WTC11 (cell line): ENCODE measurements around the gene DKC1. TPM values are rescaled to one million over a fixed set of nuclear protein-coding genes. Genes with fewer than 3 reads are reported as not detected.

Experiments
- ATAC-seq: fragments of 200-7000 bp; cut with Tn5 transposase; 2 replicates; pipeline ENCODE4 v1.10.0; 2021; ENCODE audit warnings: mild to moderate bottlenecking, moderate library complexity
- CTCF ChIA-PET: fragments of 300-600 bp; sonication (Branson Sonifier 250); formaldehyde crosslinking; loops from one replicate; lab custom pipeline; 2021; ENCODE audit warnings: antibody characterized with exemption; lab: Charles Lee
- POLR2A ChIA-PET: fragments of 350-600 bp; sonication (Branson Sonifier 250); formaldehyde crosslinking; loops from one replicate; lab custom pipeline; 2021; ENCODE audit warnings: antibody characterized with exemption; lab: Charles Lee
- DNase-seq: peaks from one replicate; pipeline ENCODE4 v3.0.0; 2021; ENCODE audit warnings: low spot score
- H3K27ac Mint-ChIP-seq: 2 replicates; pipeline ENCODE4 v1.8.0; 2021; ENCODE audit warnings: mixed read lengths
- H3K27me3 Mint-ChIP-seq: 2 replicates; pipeline ENCODE4 v1.8.0; 2021; ENCODE audit warnings: low read depth, mild to moderate bottlenecking, moderate library complexity, mixed read lengths
- H3K36me3 Mint-ChIP-seq: 2 replicates; pipeline ENCODE4 v1.8.0; 2021; ENCODE audit warnings: mixed read lengths
- H3K4me1 Mint-ChIP-seq: 2 replicates; pipeline ENCODE4 v1.8.0; 2022; ENCODE audit warnings: mixed read lengths
- H3K4me3 Mint-ChIP-seq: 2 replicates; pipeline ENCODE4 v1.8.0; 2021; ENCODE audit warnings: mild to moderate bottlenecking, moderate library complexity, mixed read lengths
- H3K9me3 Mint-ChIP-seq: 2 replicates; pipeline ENCODE4 v1.8.0; 2021; ENCODE audit warnings: mixed read lengths
- ATF2 ChIP-seq: sonication (generic); formaldehyde crosslinking; IDR thresholded peaks from 2 replicates; pipeline ENCODE4 v1.8.1; 2022; ENCODE audit warnings: low read depth, missing genetic modification reagents, borderline replicate concordance
- ATF3 ChIP-seq: sonication (generic); formaldehyde crosslinking; conservative IDR thresholded peaks from 2 replicates; pipeline ENCODE4 v1.8.1; 2022; ENCODE audit warnings: mild to moderate bottlenecking, missing genetic modification reagents
- ATF6 ChIP-seq: sonication (generic); formaldehyde crosslinking; IDR thresholded peaks from 2 replicates; pipeline ENCODE4 v1.8.1; 2023; ENCODE audit warnings: mild to moderate bottlenecking, missing genetic modification reagents
- CTCF ChIP-seq: fragments of 200-600 bp; IDR thresholded peaks from 2 replicates; pipeline ENCODE4 v1.8.0; 2022; ENCODE audit warnings: antibody characterized with exemption
- ELF4 ChIP-seq: sonication (generic); formaldehyde crosslinking; IDR thresholded peaks from 2 replicates; pipeline ENCODE4 v1.8.1; 2022; ENCODE audit warnings: low read depth, mild to moderate bottlenecking, moderate library complexity, missing genetic modification reagents
- FOXP4 ChIP-seq: sonication (generic); formaldehyde crosslinking; IDR thresholded peaks from 2 replicates; pipeline ENCODE4 v1.8.0; 2022; ENCODE audit warnings: mild to moderate bottlenecking, missing genetic modification reagents
- GTF2I ChIP-seq: fragments of 250-450 bp; sonication (Bioruptor Pico); conservative IDR thresholded peaks from 2 replicates; pipeline ENCODE4 v1.4.0; 2021; ENCODE audit warnings: mild to moderate bottlenecking
- MXD4 ChIP-seq: fragments of 250-450 bp; sonication (Bioruptor Pico); IDR thresholded peaks from 2 replicates; pipeline ENCODE4 v1.8.0; 2021; ENCODE audit warnings: mild to moderate bottlenecking, moderate library complexity, borderline replicate concordance
- PRDM15 ChIP-seq: sonication (generic); formaldehyde crosslinking; IDR thresholded peaks from 2 replicates; pipeline ENCODE4 v1.8.0; 2022; ENCODE audit warnings: missing genetic modification reagents
- SOX15 ChIP-seq: fragments of 250-450 bp; sonication (Bioruptor Pico); IDR thresholded peaks from 2 replicates; pipeline ENCODE4 v1.9.0; 2021; ENCODE audit warnings: mild to moderate bottlenecking
- total RNA-seq: library from RNA; stranded (reverse); gene quantifications from 3 replicates; pipeline ENCODE4 v1.2.3, GENCODE V29; 2021

The DKC1 gene
- total RNA-seq, 1 experiment from 2014 or later: 123 TPM

GRCh38 chrX:154742613-154743012 lies 20.1 kb upstream of the DKC1 start:
- Mint-ChIP-seq H3K4me1 (no peaks in the 10 kb centered on the region), H3K9me3 (no peaks in the 10 kb centered on the region), H3K27me3 (no peaks in the 10 kb centered on the region)
- no peak for ATAC-seq
- CTCF ChIA-PET: no interaction called here
- DNase-seq: no peak
- POLR2A ChIA-PET: no interaction called here
- TF ChIP-seq ATF3 (CRISPR knock-in tag) (no peak), ELF4 (CRISPR knock-in tag) (no peak), FOXP4 (no peak), ATF2 (CRISPR knock-in tag) (no peak), PRDM15 (CRISPR knock-in tag) (no peak)
- TF ChIP-seq, all 79 proteins: peak for 0
- Mint-ChIP-seq H3K36me3 (no peaks in the 10 kb centered on the region), H3K4me3 (no peak overlapping the region), H3K27ac (no peak overlapping the region)

- peaks cover 9% of the 10 kb centered on the region for H3K4me1 Mint-ChIP-seq
- POLR2A ChIA-PET: interaction anchor here (1.2 kb wide), 1 partner anchor 56 kb away, joined by 3 read pairs; the partner anchor contains the start of gene MPP1
- DNase-seq: peak; percentile 15
- no peak overlapping the region for H3K4me3 Mint-ChIP-seq
- TF ChIP-seq CTCF: peak; percentile 39; the same call in 1 of the 2 replicates
- no peak for TF ChIP-seq SOX15
- ATAC-seq: peak; percentile 50
- no peaks in the 10 kb centered on the region for H3K9me3 Mint-ChIP-seq
- CTCF ChIA-PET: interaction anchor here (0.6 to 1.8 kb wide), 17 partner anchors 8 to 221 kb away, joined by 3 to 12 read pairs (median 4); partner anchors contain the start of gene DKC1
- no peak overlapping the region for H3K27ac Mint-ChIP-seq
- peaks cover 46% of the 10 kb centered on the region for H3K27me3 Mint-ChIP-seq
- no peaks in the 10 kb centered on the region for H3K36me3 Mint-ChIP-seq
These were observed 13.8 kb upstream of the DKC1 start for GRCh38 chrX:154748712-154749339.

GRCh38 chrX:154749856-154750255 lies 12.8 kb upstream of the DKC1 start:
- peaks cover 9% of the 10 kb centered on the region for H3K4me1 Mint-ChIP-seq
- peaks cover 51% of the 10 kb centered on the region for H3K27me3 Mint-ChIP-seq
- no peak for ATAC-seq
- H3K36me3 Mint-ChIP-seq: no peaks in the 10 kb centered on the region
- peak overlapping the region; percentile 57 for H3K4me3 Mint-ChIP-seq
- H3K9me3 Mint-ChIP-seq: no peaks in the 10 kb centered on the region
- H3K27ac Mint-ChIP-seq: no peak overlapping the region
- POLR2A ChIA-PET: no interaction called here
- DNase-seq: no peak
- CTCF ChIA-PET: interaction anchor here (1.2 to 1.7 kb wide), 3 partner anchors 9 to 91 kb away, joined by 6 to 7 read pairs (median 6); no protein-coding TSS in a partner anchor
- TF ChIP-seq MXD4 (CRISPR knock-in tag): no peak
- no peak for TF ChIP-seq GTF2I (CRISPR knock-in tag)
- no peak for TF ChIP-seq PRDM15 (CRISPR knock-in tag)
- no peak for TF ChIP-seq ATF6
